Neuronal stem cell (in vitro differentiated cells): ENCODE measurements around the gene SIN3B.

Experiments
- DNase-seq: peaks from one replicate; pipeline ENCODE4 v3.0.0-alpha.2; 2013; ENCODE audit warnings: low spot score
- H2AFZ ChIP-seq: one replicate; pipeline ENCODE4 v1.6.1; 2013; ENCODE audit warnings: mild to moderate bottlenecking, low read length, inconsistent platforms
- H2AK5ac ChIP-seq: 2 replicates; pipeline ENCODE4 v1.6.1; 2013; ENCODE audit warnings: low read depth, mild to moderate bottlenecking, inconsistent platforms, low read length, moderate library complexity, mixed read lengths
- H2BK120ac ChIP-seq: 2 replicates; pipeline ENCODE4 v1.6.1; 2013; ENCODE audit warnings: low read depth, mild to moderate bottlenecking, inconsistent platforms, low read length, moderate library complexity, mixed read lengths
- H2BK12ac ChIP-seq: one replicate; pipeline ENCODE4 v1.6.1; 2013; ENCODE audit warnings: low read length, inconsistent platforms
- H2BK15ac ChIP-seq: 2 replicates; pipeline ENCODE4 v1.6.1; 2013; ENCODE audit warnings: mild to moderate bottlenecking, low read length, inconsistent platforms, mixed read lengths
- H2BK5ac ChIP-seq: one replicate; pipeline ENCODE4 v1.6.1; 2013; ENCODE audit warnings: inconsistent platforms, mild to moderate bottlenecking, low read length, moderate library complexity
- H3K14ac ChIP-seq: one replicate; pipeline ENCODE4 v1.6.1; 2013; ENCODE audit warnings: low read length, inconsistent platforms
- H3K18ac ChIP-seq: 2 replicates; pipeline ENCODE4 v1.6.1; 2013; ENCODE audit warnings: low read length, inconsistent platforms
- H3K23ac ChIP-seq: 2 replicates; pipeline ENCODE4 v1.6.1; 2013; ENCODE audit warnings: low read depth, mild to moderate bottlenecking, mixed read lengths, low read length, inconsistent platforms; ENCODE audit not compliant: poor library complexity
- H3K27ac ChIP-seq: replicated peaks from 3 replicates; pipeline ENCODE4 v1.5.1; 2013; ENCODE audit warnings: low read length, inconsistent platforms
- H3K27me3 ChIP-seq, 3 experiments: 2 replicates each; pipeline ENCODE4 v1.6.1; 2013; ENCODE audit warnings: low read length in 3 of 3, mild to moderate bottlenecking in 2 of 3, inconsistent platforms in 1 of 3, low read depth in 1 of 3, mixed read lengths in 1 of 3, moderate library complexity in 1 of 3; ENCODE audit not compliant: control insufficient read depth in 3 of 3, insufficient read depth in 3 of 3
- H3K36me3 ChIP-seq, 2 donors: replicated peaks in 1 of 2; 2 replicates each; pipeline ENCODE4 v1.6.1; 2013; ENCODE audit warnings: low read length in 2 of 2; ENCODE audit not compliant: control insufficient read depth in 2 of 2, insufficient read depth in 2 of 2
- H3K4ac ChIP-seq: 2 replicates; pipeline ENCODE4 v1.6.1; 2013; ENCODE audit warnings: inconsistent platforms, mild to moderate bottlenecking, low read length, moderate library complexity
- H3K4me1 ChIP-seq, 2 donors: 1 replicate in 1 of 2; 2 replicates in 1 of 2; pipeline ENCODE4 v1.6.1; 2013; ENCODE audit warnings: low read length in 2 of 2, low read depth in 1 of 2; ENCODE audit not compliant: control insufficient read depth in 2 of 2, insufficient read depth in 1 of 2
- H3K4me2 ChIP-seq: one replicate; pipeline ENCODE4 v1.6.1; 2013; ENCODE audit warnings: mild to moderate bottlenecking, low read length, inconsistent platforms; ENCODE audit not compliant: insufficient read depth, poor library complexity, severe bottlenecking
- H3K4me3 ChIP-seq, 2 donors: 2 replicates each; pipeline ENCODE4 v1.5.1; 2013; ENCODE audit warnings: low read length in 2 of 2, mild to moderate bottlenecking in 2 of 2, inconsistent platforms in 1 of 2, moderate library complexity in 1 of 2
- H3K79me1 ChIP-seq: one replicate; pipeline ENCODE4 v1.6.1; 2013; ENCODE audit warnings: low read depth, mild to moderate bottlenecking, inconsistent platforms, low read length, moderate library complexity
- H3K9ac ChIP-seq: one replicate; pipeline ENCODE4 v1.6.1; 2013; ENCODE audit warnings: mild to moderate bottlenecking, low read depth, low read length, inconsistent platforms; ENCODE audit not compliant: poor library complexity
- H3K9me3 ChIP-seq, 2 donors: replicated peaks in 1 of 2; 2 replicates each; pipeline versions ENCODE3 to v1.6.1; 2013; ENCODE audit warnings: low read length in 2 of 2, mild to moderate bottlenecking in 2 of 2, inconsistent platforms in 1 of 2, low read depth in 1 of 2, mixed read lengths in 1 of 2, moderate library complexity in 1 of 2; ENCODE audit not compliant: control insufficient read depth in 2 of 2, insufficient read depth in 1 of 2
- H4K8ac ChIP-seq: one replicate; pipeline ENCODE4 v1.6.1; 2013; ENCODE audit warnings: low read depth, mild to moderate bottlenecking, inconsistent platforms, low read length, moderate library complexity
- H4K91ac ChIP-seq: one replicate; pipeline ENCODE4 v1.6.1; 2013; ENCODE audit warnings: low read length, low read depth, mild to moderate bottlenecking, inconsistent platforms; ENCODE audit not compliant: poor library complexity
- WGBS, 2 donors: extraction: QIAGEN DNeasy Blood & Tissue Kit; methylation state at CpG; one replicate each; pipeline ENCODE4 v1.1.7; 2013; ENCODE audit warnings: missing lambda C conversion rate in 2 of 2, mixed read lengths in 1 of 2; ENCODE audit not compliant: insufficient read length in 2 of 2, insufficient replicate concordance in 1 of 2; ENCODE audit errors: extremely low coverage in 2 of 2; 5-methylcytosine and 5-hydroxymethylcytosine counted together

Gene SIN3B

GRCh38 chr19:16799740-16800139 lies 29.5 kb upstream of the SIN3B start:
- no peak overlapping the region for H2BK5ac ChIP-seq
- no peak overlapping the region for H3K4me3 ChIP-seq
- no CpG with 5 or more reads among the region's 16 CpGs for WGBS, 2 donors

GRCh38 chr19:16801600-16802013 lies 27.6 kb upstream of the SIN3B start:
- Histone ChIP-seq H3K4ac (no peak overlapping the region), H3K4me3 (no peak overlapping the region), H3K14ac (no peak overlapping the region), H3K79me1 (no peaks in the 10 kb centered on the region), H2AFZ (no peak overlapping the region), H3K36me3 (no peaks in the 10 kb centered on the region), H3K4me2 (peak overlapping the region; percentile 14), H3K27ac (no peak overlapping the region), H2BK15ac (no peak overlapping the region), H2BK12ac (no peak overlapping the region), H2BK5ac (no peak overlapping the region), H3K18ac (no peak overlapping the region), H3K23ac (no peak overlapping the region), H4K8ac (no peak overlapping the region), H2AK5ac (no peak overlapping the region), H3K9me3 (peaks cover 0 to 3% of the 10 kb centered on the region in 2 donors), H4K91ac (no peak overlapping the region), H3K9ac (no peak overlapping the region), H3K27me3 (no peaks in the 10 kb centered on the region), H3K4me1 (no peaks in the 10 kb centered on the region), H2BK120ac (no peak overlapping the region)
- DNase-seq: no peak
- WGBS, 2 donors: no CpG with 5 or more reads among the region's 8 CpGs

More at GRCh38 chr19:16799740-16800139, 29.5 kb upstream of the SIN3B start:
- Histone ChIP-seq H3K9ac (no peak overlapping the region), H3K9me3 (peaks cover 4 to 5% of the 10 kb centered on the region in 2 donors), H3K4ac (no peak overlapping the region), H3K4me1 (no peaks in the 10 kb centered on the region), H3K18ac (no peak overlapping the region), H3K27ac (no peak overlapping the region), H3K4me2 (no peak overlapping the region), H2BK12ac (no peak overlapping the region), H3K36me3 (no peaks in the 10 kb centered on the region), H3K23ac (no peak overlapping the region), H2AFZ (no peak overlapping the region), H3K14ac (no peak overlapping the region), H2BK120ac (no peak overlapping the region), H3K79me1 (no peaks in the 10 kb centered on the region), H4K8ac (no peak overlapping the region), H2BK15ac (no peak overlapping the region), H2AK5ac (no peak overlapping the region), H3K27me3 (no peaks in the 10 kb centered on the region), H4K91ac (no peak overlapping the region)
- no peak for DNase-seq

GRCh38 chr19:16804176-16804575 lies 25.0 kb upstream of the SIN3B start:
- no peak overlapping the region for H3K27ac ChIP-seq
- no peaks in the 10 kb centered on the region for H3K79me1 ChIP-seq
- H3K9ac ChIP-seq: no peak overlapping the region
- H3K9me3 ChIP-seq: peaks cover 0 to 3% of the 10 kb centered on the region in 2 donors
- no peaks in the 10 kb centered on the region for H3K36me3 ChIP-seq
- no peak overlapping the region for H2BK120ac ChIP-seq
- WGBS, 2 donors: no CpG with 5 or more reads among the region's 4 CpGs
- H3K4me1 ChIP-seq: peaks cover 0 to 6% of the 10 kb centered on the region in 2 donors
- no peak overlapping the region for H2BK5ac ChIP-seq
- H3K4me3 ChIP-seq: no peak overlapping the region
- no peak overlapping the region for H4K91ac ChIP-seq
- no peaks in the 10 kb centered on the region for H3K27me3 ChIP-seq
- no peak overlapping the region for H3K4ac ChIP-seq
- H3K18ac ChIP-seq: no peak overlapping the region
- H2AK5ac ChIP-seq: no peak overlapping the region
- no peak overlapping the region for H4K8ac ChIP-seq
- no peak overlapping the region for H3K14ac ChIP-seq
- H3K4me2 ChIP-seq: no peak overlapping the region
- no peak for DNase-seq
- H3K23ac ChIP-seq: no peak overlapping the region
- H2BK15ac ChIP-seq: no peak overlapping the region
- no peak overlapping the region for H2BK12ac ChIP-seq
- H2AFZ ChIP-seq: no peak overlapping the region

GRCh38 chr19:16807549-16808284 lies 21.5 kb upstream of the SIN3B start:
- no peak overlapping the region for H3K4me3 ChIP-seq
- H2BK120ac ChIP-seq: no peak overlapping the region
- H2AK5ac ChIP-seq: peak overlapping the region; percentile 2
- H4K91ac ChIP-seq: no peak overlapping the region
- WGBS, 2 donors: no CpG with 5 or more reads among the region's 31 CpGs
- H2BK5ac ChIP-seq: no peak overlapping the region
- no peak overlapping the region for H3K23ac ChIP-seq
- no peak overlapping the region for H2BK15ac ChIP-seq
- no peaks in the 10 kb centered on the region for H3K79me1 ChIP-seq
- H3K14ac ChIP-seq: no peak overlapping the region
- peaks cover 0 to 5% of the 10 kb centered on the region in 2 donors for H3K9me3 ChIP-seq
- H3K36me3 ChIP-seq: no peaks in the 10 kb centered on the region
- H3K4me2 ChIP-seq: no peak overlapping the region
- peak overlapping the region; percentile 24 for H3K18ac ChIP-seq
- H4K8ac ChIP-seq: no peak overlapping the region
- H3K27ac ChIP-seq: no peak overlapping the region
- H3K27me3 ChIP-seq: no peaks in the 10 kb centered on the region
- DNase-seq: no peak
- H3K4ac ChIP-seq: no peak overlapping the region
- no peak overlapping the region for H2BK12ac ChIP-seq
- no peak overlapping the region for H3K9ac ChIP-seq
- peak overlapping the region; percentile 42 for H2AFZ ChIP-seq
- peaks cover 0 to 6% of the 10 kb centered on the region in 2 donors for H3K4me1 ChIP-seq
